Progenitor cell of endocrine pancreas (in vitro differentiated cells): Measurements from ENCODE around the gene ZNF225. TPM values are rescaled to one million over a fixed set of nuclear protein-coding genes. Genes with fewer than 3 reads are reported as not detected.

ENCODE experiments used
- DNase-seq: peaks from one replicate; pipeline ENCODE4 v3.0.0; 2021; ENCODE audit warnings: low spot score; ENCODE audit not compliant: unreplicated experiment
- H3K27ac Mint-ChIP-seq: 2 replicates; pipeline ENCODE4 v1.8.0; 2021; ENCODE audit warnings: mild to moderate bottlenecking, moderate library complexity, mixed read lengths
- H3K27me3 Mint-ChIP-seq: 2 replicates; pipeline ENCODE4 v1.8.0; 2021; ENCODE audit warnings: mixed read lengths
- H3K36me3 Mint-ChIP-seq: 2 replicates; pipeline ENCODE4 v1.8.0; 2022; ENCODE audit warnings: mixed read lengths; ENCODE audit not compliant: insufficient read depth
- H3K4me1 Mint-ChIP-seq: 2 replicates; pipeline ENCODE4 v1.8.0; 2021; ENCODE audit warnings: low read depth, mixed read lengths
- H3K4me3 Mint-ChIP-seq: 2 replicates; pipeline ENCODE4 v1.8.0; 2021; ENCODE audit warnings: low read depth, mild to moderate bottlenecking, moderate library complexity, mixed read lengths
- H3K9me3 Mint-ChIP-seq: 2 replicates; pipeline ENCODE4 v1.8.0; 2021; ENCODE audit warnings: low read depth, mixed read lengths
- CTCF ChIP-seq: fragments of 200-600 bp; sonication (generic); IDR thresholded peaks from one replicate; pipeline ENCODE4 v1.5.0; 2021; ENCODE audit warnings: antibody characterized with exemption, mild to moderate bottlenecking; ENCODE audit not compliant: unreplicated experiment
- total RNA-seq: library from RNA; stranded (reverse); gene quantifications from 2 replicates; pipeline ENCODE4 v1.2.1, GENCODE V29; 2021

Gene ZNF225
- total RNA-seq, 1 donor from 2014 or later, result 9.1 TPM

- Mint-ChIP-seq H3K4me1 (no peaks in the 10 kb centered on the region), H3K36me3 (peaks cover 14% of the 10 kb centered on the region), H3K4me3 (no peak overlapping the region), H3K27ac (no peak overlapping the region), H3K27me3 (no peaks in the 10 kb centered on the region), H3K9me3 (peaks cover 23% of the 10 kb centered on the region)
- DNase-seq, result no peak
- TF ChIP-seq CTCF, result no peak
These were observed 68.9 kb downstream of the ZNF225 start for GRCh38 chr19:44182145-44182544.

Other genes with a start within 250 kb of the ZNF225 start
- 8.5 and 9.5 TPM in 2 replicates for gene ZNF404, start 229.4 kb upstream of the ZNF225 start, total RNA-seq
- gene ZNF45, start 178.1 kb upstream of the ZNF225 start, total RNA-seq, result 20.9 and 23.9 TPM in 2 replicates
- gene ZNF221, start 162.2 kb upstream of the ZNF225 start, total RNA-seq, result 12.0 and 14.8 TPM in 2 replicates
- gene ZNF155, start 129.2 kb upstream of the ZNF225 start, total RNA-seq, result 13.8 and 14.6 TPM in 2 replicates
- gene ZNF230, start 110.4 kb upstream of the ZNF225 start, total RNA-seq, result 7.3 and 8.5 TPM in 2 replicates
- gene ZNF222, start 88.0 kb upstream of the ZNF225 start, total RNA-seq, result 10.0 and 10.4 TPM in 2 replicates
- 14.2 and 14.4 TPM in 2 replicates for gene ZNF223, start 61.4 kb upstream of the ZNF225 start, total RNA-seq
- gene ZNF284, start 41.2 kb upstream of the ZNF225 start, total RNA-seq, result 5.7 and 5.9 TPM in 2 replicates
- gene ZNF224, start 19.0 kb upstream of the ZNF225 start, total RNA-seq, result 40.6 and 45.6 TPM in 2 replicates
- gene ZNF234, start 28.2 kb downstream of the ZNF225 start, total RNA-seq, result 24.9 and 25.2 TPM in 2 replicates
- gene ZNF226, start 51.7 kb downstream of the ZNF225 start, total RNA-seq, result 38.2 and 38.7 TPM in 2 replicates
- 32.0 and 38.9 TPM in 2 replicates for gene ZNF227, start 99.1 kb downstream of the ZNF225 start, total RNA-seq
- 5.7 and 7.9 TPM in 2 replicates for gene ZNF233, start 146.5 kb downstream of the ZNF225 start, total RNA-seq
- gene ZNF235, start 191.6 kb downstream of the ZNF225 start, total RNA-seq, result 15.0 and 16.6 TPM in 2 replicates
- gene ZNF112, start 243.3 kb downstream of the ZNF225 start, total RNA-seq, result 13.0 and 14.1 TPM in 2 replicates